A549 (cell line): ENCODE results near the gene EDIL3. TPM values are rescaled to one million over a fixed set of nuclear protein-coding genes. Genes with fewer than 3 reads are reported as not detected.

Experiments
- ATAC-seq, 2 experiments: fragments of 200-7000 bp in 1 of 2; fragments of >200 bp in 1 of 2; cut with Nextera tagmentation in 1 of 2; cut with Tn5 transposase in 1 of 2; 3 replicates each; pipeline versions ENCODE4 v1.8.0 to v1.9.1; 2018 to 2020; ENCODE audit warnings: mild to moderate bottlenecking in 1 of 2, moderate library complexity in 1 of 2
- CTCF ChIA-PET: fragments of 300-600 bp; sonication (Branson Sonifier 250); formaldehyde crosslinking; extraction: SDS; loops from one replicate; lab custom pipeline; 2021; ENCODE audit warnings: antibody characterized with exemption, inconsistent platforms; lab: Yijun Ruan, JAX
- POLR2A ChIA-PET: fragments of 350-600 bp; formaldehyde crosslinking; extraction: SDS; loops from one replicate; lab custom pipeline; 2021; ENCODE audit warnings: antibody characterized with exemption, inconsistent platforms; lab: Yijun Ruan, JAX
- DNase-seq, 2 experiments: peaks; one replicate each; pipeline versions ENCODE4 v3.0.0 to v3.0.0-alpha.2; 2011 to 2016; ENCODE audit warnings: low read depth in 1 of 2, low spot score in 1 of 2
- FAIRE-seq: peaks from 2 replicates; lab custom pipeline; 2011; peaks lifted over from hg19 to GRCh38; lab: Jason Lieb, UNC
- H3K27ac ChIP-seq, 2 experiments: fragments of >200 bp; sonication (Bioruptor Twin); formaldehyde crosslinking; 3 replicates each; pipeline ENCODE4 v1.5.1; 2016 to 2017
- H3K4me1 ChIP-seq: fragments of >200 bp; sonication (Bioruptor Twin); formaldehyde crosslinking; 3 replicates; pipeline ENCODE4 v1.6.1; 2016
- H3K4me2 ChIP-seq: fragments of >200 bp; sonication (Bioruptor Twin); formaldehyde crosslinking; 3 replicates; pipeline ENCODE4 v1.6.1; 2016
- H3K4me3 ChIP-seq: fragments of >200 bp; sonication (Bioruptor Twin); formaldehyde crosslinking; 3 replicates; pipeline ENCODE4 v1.5.1; 2016
- H3K9me3 ChIP-seq: fragments of >200 bp; sonication (Bioruptor Twin); formaldehyde crosslinking; 3 replicates; pipeline ENCODE4 v1.6.1; 2016
- BHLHE40 ChIP-seq: IDR thresholded peaks from 2 replicates; pipeline ENCODE4 v1.6.1; 2012; ENCODE audit warnings: low read depth, low read length, inconsistent platforms
- CBX2 ChIP-seq: fragments of 200-600 bp; sonication (generic); IDR thresholded peaks from 2 replicates; pipeline ENCODE4 v1.6.1; 2016; ENCODE audit warnings: low read depth, mild to moderate bottlenecking, borderline replicate concordance
- CBX8 ChIP-seq: fragments of 200-600 bp; sonication (generic); IDR thresholded peaks from 2 replicates; pipeline ENCODE4 v1.6.1; 2016
- CHD4 ChIP-seq: fragments of 200-600 bp; sonication (generic); IDR thresholded peaks from 2 replicates; pipeline ENCODE4 v1.6.1; 2016; ENCODE audit warnings: antibody characterized with exemption, mild to moderate bottlenecking, borderline replicate concordance
- EHMT2 ChIP-seq: fragments of 200-600 bp; sonication (generic); IDR thresholded peaks from 2 replicates; pipeline ENCODE4 v1.6.1; 2016; ENCODE audit warnings: antibody characterized with exemption, low read depth, mild to moderate bottlenecking, moderate library complexity
- FOSL2 ChIP-seq, 2 experiments: fragments of 450-650 bp in 1 of 2; fragments of >200 bp in 1 of 2; sonication (Bioruptor Twin) in 1 of 2; formaldehyde crosslinking; IDR thresholded peaks; 2 replicates each; pipeline versions ENCODE4 v1.5.0 to v1.6.1; 2016 to 2020; ENCODE audit warnings: mild to moderate bottlenecking in 1 of 2, moderate library complexity in 1 of 2
- FOXS1 ChIP-seq: fragments of 250-450 bp; sonication (Bioruptor Pico); IDR thresholded peaks from 2 replicates; pipeline ENCODE4 v1.5.0; 2020; ENCODE audit warnings: mild to moderate bottlenecking, moderate library complexity
- GATA3 ChIP-seq: IDR thresholded peaks from 2 replicates; pipeline ENCODE4 v1.6.1; 2012; ENCODE audit warnings: borderline replicate concordance
- HOXA7 ChIP-seq: fragments of 250-450 bp; sonication (Bioruptor Pico); IDR thresholded peaks from 2 replicates; pipeline ENCODE4 v1.5.0; 2020; ENCODE audit warnings: mild to moderate bottlenecking, moderate library complexity
- HOXB5 ChIP-seq: fragments of 250-450 bp; sonication (Bioruptor Pico); IDR thresholded peaks from 2 replicates; pipeline ENCODE4 v1.5.0; 2020; ENCODE audit warnings: mild to moderate bottlenecking, moderate library complexity
- JUN ChIP-seq, 2 experiments: fragments of >200 bp; sonication (Bioruptor Twin); formaldehyde crosslinking; IDR thresholded peaks; 2 replicates in 1 of 2; 3 replicates in 1 of 2; pipeline ENCODE4 v1.6.1; 2016 to 2017
- JUNB ChIP-seq: fragments of >200 bp; sonication (Bioruptor Twin); formaldehyde crosslinking; IDR thresholded peaks from 2 replicates; pipeline ENCODE4 v1.6.1; 2016
- KDM5A ChIP-seq: fragments of 200-600 bp; sonication (generic); IDR thresholded peaks from 2 replicates; pipeline ENCODE4 v1.6.1; 2016; ENCODE audit warnings: antibody characterized with exemption, mild to moderate bottlenecking
- NPAS2 ChIP-seq: fragments of 250-450 bp; sonication (Bioruptor Pico); IDR thresholded peaks from 2 replicates; pipeline ENCODE4 v1.8.0; 2022; ENCODE audit warnings: mild to moderate bottlenecking, moderate library complexity, borderline replicate concordance
- NR3C1 ChIP-seq: fragments of >200 bp; sonication (Bioruptor Twin); formaldehyde crosslinking; IDR thresholded peaks from 3 replicates; pipeline ENCODE4 v1.6.1; 2017
- RARB ChIP-seq: fragments of 250-450 bp; sonication (Bioruptor Pico); IDR thresholded peaks from 2 replicates; pipeline ENCODE4 v1.8.0; 2021; ENCODE audit warnings: mild to moderate bottlenecking, moderate library complexity
- RCOR1 ChIP-seq: fragments of 150-350 bp; IDR thresholded peaks from 2 replicates; pipeline ENCODE4 v1.6.1; 2014; ENCODE audit warnings: antibody characterized with exemption, low read length, low read depth
- RFX5 ChIP-seq: fragments of 450-650 bp; IDR thresholded peaks from 2 replicates; pipeline ENCODE4 v1.7.1; 2014; ENCODE audit warnings: antibody characterized with exemption, mild to moderate bottlenecking, moderate library complexity
- RNF2 ChIP-seq: fragments of 200-600 bp; sonication (generic); IDR thresholded peaks from 2 replicates; pipeline ENCODE4 v1.6.1; 2016; ENCODE audit warnings: low read depth, mild to moderate bottlenecking, antibody characterized with exemption, moderate library complexity, borderline replicate concordance
- SMC3 ChIP-seq: fragments of >200 bp; sonication (Bioruptor Twin); formaldehyde crosslinking; IDR thresholded peaks from 3 replicates; pipeline ENCODE4 v1.6.1; 2018; ENCODE audit warnings: inconsistent platforms
- SREBF2 ChIP-seq: fragments of 450-650 bp; IDR thresholded peaks from 2 replicates; pipeline ENCODE4 v1.6.1; 2014; ENCODE audit warnings: mild to moderate bottlenecking, moderate library complexity
- TFCP2L1 ChIP-seq: fragments of 250-450 bp; sonication (Bioruptor Pico); IDR thresholded peaks from 2 replicates; pipeline ENCODE4 v1.5.0; 2021; ENCODE audit warnings: mild to moderate bottlenecking
- TP53 ChIP-seq: fragments of 250-450 bp; sonication (Bioruptor Pico); IDR thresholded peaks from 2 replicates; pipeline ENCODE4 v1.5.0; 2021; ENCODE audit warnings: mild to moderate bottlenecking, moderate library complexity
- ZC3H11A ChIP-seq: fragments of 450-650 bp; IDR thresholded peaks from 2 replicates; pipeline ENCODE4 v1.6.1; 2014; ENCODE audit warnings: antibody characterized with exemption, mild to moderate bottlenecking
- ZFP36 ChIP-seq: fragments of 450-650 bp; IDR thresholded peaks from 2 replicates; pipeline ENCODE4 v1.6.1; 2014; ENCODE audit warnings: borderline replicate concordance; ENCODE audit not compliant: partially characterized antibody
- ZNF302 ChIP-seq: fragments of 250-450 bp; sonication (Bioruptor Pico); IDR thresholded peaks from 2 replicates; pipeline ENCODE4 v1.9.0; 2021; ENCODE audit warnings: inconsistent platforms, mild to moderate bottlenecking, moderate library complexity
- ZSCAN20 ChIP-seq: fragments of 250-450 bp; sonication (Bioruptor Pico); IDR thresholded peaks from 2 replicates; pipeline ENCODE4 v1.8.0; 2022; ENCODE audit warnings: mild to moderate bottlenecking, moderate library complexity
- WGBS: methylation state at CpG from one replicate; pipeline ENCODE4 v1.1.6; 2017; ENCODE audit errors: missing lambda C conversion rate; 5-methylcytosine and 5-hydroxymethylcytosine counted together
- polyA plus RNA-seq, 4 experiments: library from polyadenylated mRNA; depleted of rRNA in 3 of 4; stranded (reverse); fragments of >200 nt; fragmentation: RNase III in 1 of 4; extraction: RNeasy Plus Mini Kit Qiagen cat#74134 plus additional on column Dnase treatment in 1 of 4; gene quantifications; 2 replicates in 3 of 4; 3 replicates in 1 of 4; pipeline ENCODE4 v1.2.3, GENCODE V29; 2011 to 2017
- TF ChIP-seq, protein P1 (sequence below): IDR thresholded peaks from 2 replicates; pipeline ENCODE4 v1.6.1; 2012
- TF ChIP-seq, protein P2 (sequence below): fragments of >200 bp; sonication (Bioruptor Twin); formaldehyde crosslinking; IDR thresholded peaks from 2 replicates; pipeline ENCODE4 v1.6.1; 2016
- TF ChIP-seq, protein P3 (sequence below): fragments of 250-450 bp; sonication (Bioruptor Pico); IDR thresholded peaks from 2 replicates; pipeline ENCODE4 v1.5.0; 2020; ENCODE audit warnings: low read depth, mild to moderate bottlenecking, moderate library complexity
- TF ChIP-seq, protein P4 (sequence below): fragments of 450-650 bp; IDR thresholded peaks from 2 replicates; pipeline ENCODE4 v1.6.1; 2014; ENCODE audit warnings: antibody characterized with exemption
- TF ChIP-seq, protein P5 (sequence below): fragments of 150-350 bp; IDR thresholded peaks from 2 replicates; pipeline ENCODE4 v1.6.1; 2014; ENCODE audit warnings: low read depth, mild to moderate bottlenecking, low read length

Gene EDIL3
- polyA plus RNA-seq, 2 of the 4 experiments (the other 2 are of a cell fraction), result 0.12 to 0.14 TPM

DNA sequence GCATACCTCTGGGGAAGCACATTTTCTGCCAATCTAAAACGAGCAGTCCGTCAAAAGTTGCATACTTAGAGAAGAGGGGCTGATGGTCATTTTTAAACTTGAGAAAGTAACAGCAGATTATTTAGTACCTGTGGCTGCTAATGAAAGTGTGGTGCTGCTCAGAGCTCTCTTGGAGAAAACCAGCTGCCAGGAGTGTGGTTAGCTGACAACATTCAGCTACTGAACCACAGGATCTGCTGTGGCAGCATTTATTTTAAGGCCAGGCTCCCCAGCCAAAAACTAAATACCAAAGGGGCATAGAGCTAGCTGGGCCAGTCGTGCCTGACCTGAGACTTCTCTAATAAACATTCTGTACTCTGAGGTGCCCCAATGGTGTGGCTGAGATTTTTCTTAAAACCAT lies 203.6 kb downstream of the EDIL3 start:
- H3K4me2 ChIP-seq, result no peak overlapping the region
- no peak for TF ChIP-seq SREBF2
- TF ChIP-seq, protein P1, sequence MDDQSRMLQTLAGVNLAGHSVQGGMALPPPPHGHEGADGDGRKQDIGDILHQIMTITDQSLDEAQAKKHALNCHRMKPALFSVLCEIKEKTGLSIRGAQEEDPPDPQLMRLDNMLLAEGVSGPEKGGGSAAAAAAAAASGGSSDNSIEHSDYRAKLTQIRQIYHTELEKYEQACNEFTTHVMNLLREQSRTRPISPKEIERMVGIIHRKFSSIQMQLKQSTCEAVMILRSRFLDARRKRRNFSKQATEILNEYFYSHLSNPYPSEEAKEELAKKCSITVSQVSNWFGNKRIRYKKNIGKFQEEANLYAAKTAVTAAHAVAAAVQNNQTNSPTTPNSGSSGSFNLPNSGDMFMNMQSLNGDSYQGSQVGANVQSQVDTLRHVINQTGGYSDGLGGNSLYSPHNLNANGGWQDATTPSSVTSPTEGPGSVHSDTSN, result no peak
- no peak for TF ChIP-seq JUNB
- TF ChIP-seq GATA3, result no peak
- no peak for TF ChIP-seq CHD4
- TF ChIP-seq, protein P2, sequence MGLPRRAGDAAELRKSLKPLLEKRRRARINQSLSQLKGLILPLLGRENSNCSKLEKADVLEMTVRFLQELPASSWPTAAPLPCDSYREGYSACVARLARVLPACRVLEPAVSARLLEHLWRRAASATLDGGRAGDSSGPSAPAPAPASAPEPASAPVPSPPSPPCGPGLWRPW, result no peak
- no peak for TF ChIP-seq HOXA7
- TF ChIP-seq EHMT2, result no peak
- no peak for TF ChIP-seq SMC3
- no peak for TF ChIP-seq NR3C1
- no peak for TF ChIP-seq JUN (IDR thresholded peaks at IDR 0.05)
- TF ChIP-seq RCOR1, result no peak
- no peak for TF ChIP-seq RARB
- TF ChIP-seq TP53 (CRISPR knock-in tag), result no peak
- TF ChIP-seq ZNF302 (CRISPR knock-in tag), result no peak
- TF ChIP-seq, protein P3, sequence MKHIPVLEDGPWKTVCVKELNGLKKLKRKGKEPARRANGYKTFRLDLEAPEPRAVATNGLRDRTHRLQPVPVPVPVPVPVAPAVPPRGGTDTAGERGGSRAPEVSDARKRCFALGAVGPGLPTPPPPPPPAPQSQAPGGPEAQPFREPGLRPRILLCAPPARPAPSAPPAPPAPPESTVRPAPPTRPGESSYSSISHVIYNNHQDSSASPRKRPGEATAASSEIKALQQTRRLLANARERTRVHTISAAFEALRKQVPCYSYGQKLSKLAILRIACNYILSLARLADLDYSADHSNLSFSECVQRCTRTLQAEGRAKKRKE (CRISPR knock-in tag), result no peak
- TF ChIP-seq ZSCAN20 (CRISPR knock-in tag), result no peak
- no peak for TF ChIP-seq HOXB5
- no peak for TF ChIP-seq FOXS1
- TF ChIP-seq, protein P4, sequence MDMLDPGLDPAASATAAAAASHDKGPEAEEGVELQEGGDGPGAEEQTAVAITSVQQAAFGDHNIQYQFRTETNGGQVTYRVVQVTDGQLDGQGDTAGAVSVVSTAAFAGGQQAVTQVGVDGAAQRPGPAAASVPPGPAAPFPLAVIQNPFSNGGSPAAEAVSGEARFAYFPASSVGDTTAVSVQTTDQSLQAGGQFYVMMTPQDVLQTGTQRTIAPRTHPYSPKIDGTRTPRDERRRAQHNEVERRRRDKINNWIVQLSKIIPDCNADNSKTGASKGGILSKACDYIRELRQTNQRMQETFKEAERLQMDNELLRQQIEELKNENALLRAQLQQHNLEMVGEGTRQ, result no peak
- ATAC-seq (no peak), FAIRE-seq (no peak), DNase-seq (no peak)
- no peak overlapping the region for H3K4me3 ChIP-seq
- no peak overlapping the region for H3K27ac ChIP-seq
- H3K4me1 ChIP-seq, result no peaks in the 10 kb centered on the region
- ChIA-PET POLR2A (no interaction called here), CTCF (no interaction called here)
- 4% methylated on average over 3 of the region's 3 CpGs for WGBS
- no peaks in the 10 kb centered on the region for H3K9me3 ChIP-seq

DNA sequence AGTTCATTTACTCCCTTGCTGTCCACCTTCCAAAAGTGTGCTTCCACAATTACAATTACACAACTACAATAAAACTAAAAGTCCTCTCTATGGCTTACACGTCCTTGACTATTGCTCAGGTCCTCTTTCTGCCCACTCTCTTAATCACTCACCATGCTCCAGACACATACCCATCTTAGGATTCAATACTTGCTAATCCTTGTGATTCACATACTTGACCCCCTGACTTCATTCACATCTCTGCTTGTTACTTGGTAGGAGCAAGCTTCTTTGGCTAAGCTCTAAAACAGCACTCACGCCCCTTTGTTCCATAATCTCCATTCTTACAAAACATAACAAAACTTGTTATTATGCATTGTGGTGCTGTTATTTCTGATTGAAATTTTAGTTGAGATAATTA lies 215.8 kb downstream of the EDIL3 start:
- CTCF ChIA-PET, result no interaction called here
- no peak for ATAC-seq
- 20% methylated on average over 2 of the region's 2 CpGs for WGBS
- no peak overlapping the region for H3K27ac ChIP-seq
- no peak for TF ChIP-seq RFX5
- TF ChIP-seq CBX8, result no peak
- TF ChIP-seq TFCP2L1 (CRISPR knock-in tag), result no peak
- TF ChIP-seq RCOR1, result no peak
- no peak for TF ChIP-seq RARB
- no peak for FAIRE-seq
- H3K4me2 ChIP-seq, result no peak overlapping the region
- no peaks in the 10 kb centered on the region for H3K9me3 ChIP-seq
- POLR2A ChIA-PET, result no interaction called here
- DNase-seq, result no peak
- H3K4me1 ChIP-seq, result no peaks in the 10 kb centered on the region
- no peak overlapping the region for H3K4me3 ChIP-seq

DNA sequence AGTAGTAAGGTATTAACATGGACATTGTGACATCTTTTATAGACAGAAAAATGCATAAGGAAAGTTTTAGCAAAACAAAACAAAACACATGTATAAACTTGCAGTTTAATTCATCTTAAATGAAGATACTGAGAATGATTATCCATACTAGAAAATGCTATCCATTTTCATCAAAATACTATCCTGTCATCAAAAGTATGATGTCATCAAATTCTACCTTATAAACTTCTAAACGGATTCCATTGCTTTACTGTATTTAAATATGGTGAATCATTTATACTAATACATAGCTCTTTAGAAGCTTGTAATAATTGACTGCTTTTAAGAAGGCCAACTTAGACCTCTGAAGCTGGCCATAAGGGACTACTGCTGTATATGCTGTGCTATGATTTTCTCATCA lies 221.0 kb downstream of the EDIL3 start:
- H3K9me3 ChIP-seq, result no peaks in the 10 kb centered on the region
- TF ChIP-seq ZC3H11A, result no peak
- no peak for TF ChIP-seq BHLHE40
- no peak for TF ChIP-seq GATA3
- TF ChIP-seq, protein P3 (CRISPR knock-in tag), result no peak
- TF ChIP-seq ZSCAN20 (CRISPR knock-in tag), result no peak
- no peak for TF ChIP-seq JUN (IDR thresholded peaks at IDR 0.05)
- TF ChIP-seq RNF2, result no peak
- no peak for TF ChIP-seq ZFP36
- no peak for TF ChIP-seq NPAS2 (CRISPR knock-in tag)
- TF ChIP-seq CBX2, result no peak
- TF ChIP-seq EHMT2, result no peak
- no peak for TF ChIP-seq FOSL2 (IDR thresholded peaks at IDR 0.05)
- no peak for TF ChIP-seq FOSL2 (CRISPR knock-in tag; IDR thresholded peaks at IDR 0.05)
- TF ChIP-seq, protein P5, sequence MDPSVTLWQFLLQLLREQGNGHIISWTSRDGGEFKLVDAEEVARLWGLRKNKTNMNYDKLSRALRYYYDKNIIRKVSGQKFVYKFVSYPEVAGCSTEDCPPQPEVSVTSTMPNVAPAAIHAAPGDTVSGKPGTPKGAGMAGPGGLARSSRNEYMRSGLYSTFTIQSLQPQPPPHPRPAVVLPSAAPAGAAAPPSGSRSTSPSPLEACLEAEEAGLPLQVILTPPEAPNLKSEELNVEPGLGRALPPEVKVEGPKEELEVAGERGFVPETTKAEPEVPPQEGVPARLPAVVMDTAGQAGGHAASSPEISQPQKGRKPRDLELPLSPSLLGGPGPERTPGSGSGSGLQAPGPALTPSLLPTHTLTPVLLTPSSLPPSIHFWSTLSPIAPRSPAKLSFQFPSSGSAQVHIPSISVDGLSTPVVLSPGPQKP, result no peak
- no peak for TF ChIP-seq KDM5A
- H3K4me1 ChIP-seq, result no peaks in the 10 kb centered on the region
- ATAC-seq (no peak), DNase-seq (no peak), FAIRE-seq (no peak)
- CTCF ChIA-PET, result no interaction called here
- H3K27ac ChIP-seq, result no peak overlapping the region
- POLR2A ChIA-PET, result no interaction called here
- 5% methylated on average over 1 of the region's 1 CpG for WGBS
- no peak overlapping the region for H3K4me3 ChIP-seq
- H3K4me2 ChIP-seq, result no peak overlapping the region
